ENCODE data around the gene SAA2. TPM values are rescaled to one million over a fixed set of nuclear protein-coding genes. Genes with fewer than 3 reads are reported as not detected.
"Not testable (repeated sequence)": the region's sequence is repeated elsewhere in the genome, so short reads cannot be mapped to it uniquely, and the experiment has no call there.

The SAA2 gene
- total RNA-seq, 4 donors from 2014 or later = 0.34 TPM; not detected in 3

DNA sequence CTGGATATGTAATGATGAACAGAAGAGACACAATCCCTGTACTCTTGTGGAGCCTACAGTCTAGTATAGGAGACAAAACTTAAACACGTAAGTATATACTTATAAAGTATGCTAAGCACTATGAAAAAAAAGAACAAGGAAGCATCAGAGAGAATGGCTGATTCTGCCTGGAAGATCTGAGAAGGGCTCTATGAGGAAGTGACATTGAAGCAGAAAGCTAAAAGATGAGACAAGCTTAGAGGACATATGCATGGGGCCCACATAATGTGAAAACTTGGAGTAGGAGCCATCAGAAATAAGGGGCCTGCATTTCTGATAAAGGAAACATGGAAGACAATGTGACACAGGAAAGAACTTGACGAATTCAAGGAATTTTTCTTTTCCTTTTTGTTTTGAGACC is 34.2 kb upstream of the SAA2 start:
- Histone ChIP-seq H3K4me3 (no peak overlapping the region), H3K36me3 (peaks cover 48 to 90% (median 75%) of the 10 kb centered on the region in 4 donors), H3K27ac (replicated peaks in 1 of 4) (no peak overlapping the region), H3K9me3 (no peaks in the 10 kb centered on the region), H3K27me3 (no peaks in the 10 kb centered on the region), H3K4me1 (no peaks in the 10 kb centered on the region)
- DNase-seq (ENCODE audit: extremely low spot score) = no peak
- WGBS = 91% methylated on average over 2 of the region's 2 CpGs
- intact Hi-C loops (cut with DNase I) = no loop called here
- TF ChIP-seq POLR2A (IDR thresholded peaks at IDR 0.05; ENCODE audit: low read depth) = no peak
- TF ChIP-seq EP300 (IDR thresholded peaks at IDR 0.05) = no peak
- TF ChIP-seq POLR2AphosphoS5 (IDR thresholded peaks at IDR 0.05) = no peak

DNA sequence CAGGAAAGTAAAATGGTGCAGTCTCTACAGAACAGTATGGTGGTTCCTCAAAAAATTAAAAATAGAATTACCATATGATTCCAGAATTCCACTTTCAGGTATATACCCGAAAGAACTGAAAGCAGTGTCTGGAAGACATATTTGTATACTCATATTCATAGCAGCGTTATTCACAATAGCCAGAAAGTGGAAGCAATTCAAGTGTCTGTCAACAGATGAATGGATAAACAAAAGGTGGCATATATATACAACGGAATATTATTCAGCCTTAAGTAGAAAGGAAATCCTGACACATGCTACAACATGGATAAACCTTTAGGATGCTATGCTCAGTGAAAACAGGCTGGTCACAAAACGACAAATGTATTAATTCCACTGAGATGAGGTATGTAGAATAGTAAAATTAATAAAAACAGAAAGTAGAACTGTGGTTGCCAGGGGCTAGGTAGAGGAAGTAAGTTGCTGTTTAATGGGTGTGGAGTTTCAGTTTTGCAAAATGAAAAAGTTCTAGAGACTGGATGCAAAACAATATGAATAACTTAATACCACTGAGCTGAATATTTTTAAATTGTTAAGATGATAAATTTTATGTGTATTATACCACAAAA is 32.1 kb upstream of the SAA2 start:
- Histone ChIP-seq H3K27me3 (no peaks in the 10 kb centered on the region), H3K9me3 (no peaks in the 10 kb centered on the region), H3K4me1 (no peaks in the 10 kb centered on the region), H3K36me3 (peaks cover 28 to 69% (median 58%) of the 10 kb centered on the region in 4 donors), H3K4me3 (no peak overlapping the region), H3K27ac (replicated peaks in 1 of 4) (no peak overlapping the region)
- intact Hi-C loops (cut with DNase I) = no loop called here
- 72% methylated on average over 4 of the region's 4 CpGs for WGBS
- TF ChIP-seq, protein P1, sequence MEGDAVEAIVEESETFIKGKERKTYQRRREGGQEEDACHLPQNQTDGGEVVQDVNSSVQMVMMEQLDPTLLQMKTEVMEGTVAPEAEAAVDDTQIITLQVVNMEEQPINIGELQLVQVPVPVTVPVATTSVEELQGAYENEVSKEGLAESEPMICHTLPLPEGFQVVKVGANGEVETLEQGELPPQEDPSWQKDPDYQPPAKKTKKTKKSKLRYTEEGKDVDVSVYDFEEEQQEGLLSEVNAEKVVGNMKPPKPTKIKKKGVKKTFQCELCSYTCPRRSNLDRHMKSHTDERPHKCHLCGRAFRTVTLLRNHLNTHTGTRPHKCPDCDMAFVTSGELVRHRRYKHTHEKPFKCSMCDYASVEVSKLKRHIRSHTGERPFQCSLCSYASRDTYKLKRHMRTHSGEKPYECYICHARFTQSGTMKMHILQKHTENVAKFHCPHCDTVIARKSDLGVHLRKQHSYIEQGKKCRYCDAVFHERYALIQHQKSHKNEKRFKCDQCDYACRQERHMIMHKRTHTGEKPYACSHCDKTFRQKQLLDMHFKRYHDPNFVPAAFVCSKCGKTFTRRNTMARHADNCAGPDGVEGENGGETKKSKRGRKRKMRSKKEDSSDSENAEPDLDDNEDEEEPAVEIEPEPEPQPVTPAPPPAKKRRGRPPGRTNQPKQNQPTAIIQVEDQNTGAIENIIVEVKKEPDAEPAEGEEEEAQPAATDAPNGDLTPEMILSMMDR (IDR thresholded peaks at IDR 0.05) = no peak
- TF ChIP-seq POLR2A (IDR thresholded peaks at IDR 0.05; ENCODE audit: low read depth) = no peak
- no peak for TF ChIP-seq POLR2AphosphoS5 (IDR thresholded peaks at IDR 0.05)
- no peak for TF ChIP-seq EP300 (IDR thresholded peaks at IDR 0.05)
- DNase-seq (ENCODE audit: extremely low spot score) = no peak

DNA sequence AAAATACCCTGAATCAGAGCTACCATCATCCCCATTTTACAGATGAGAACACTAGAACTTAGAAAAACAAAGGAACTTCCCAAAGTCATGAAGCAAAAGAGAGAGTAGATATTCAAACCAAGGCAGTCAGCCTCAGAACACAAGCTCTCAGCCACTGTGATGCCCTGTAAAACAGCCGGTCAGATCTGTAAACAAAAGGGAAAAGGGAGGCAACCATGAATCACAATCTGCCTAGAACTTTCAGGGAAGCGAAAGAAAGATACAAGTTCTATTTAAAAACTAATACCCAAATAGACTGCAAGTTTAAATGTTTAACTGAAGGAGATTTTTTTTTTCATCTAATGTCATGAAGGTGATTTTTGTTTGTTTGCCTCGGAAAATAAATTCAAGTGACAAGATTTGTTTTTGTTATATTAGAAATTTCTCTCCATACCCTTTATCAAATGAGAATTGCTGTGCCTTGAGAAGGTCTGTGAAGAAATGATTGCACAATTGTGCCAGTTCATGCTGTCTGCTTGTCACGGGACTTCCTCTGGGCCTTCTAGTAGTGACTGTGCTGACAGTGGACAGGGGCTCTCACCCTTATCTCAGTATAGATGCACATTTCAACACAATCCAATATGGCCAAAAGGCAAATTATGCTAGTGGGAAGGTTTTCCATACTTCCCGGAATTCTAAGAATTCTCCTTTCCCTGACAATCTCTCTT is 29.2 kb upstream of the SAA2 start:
- H3K9me3 ChIP-seq = no peaks in the 10 kb centered on the region
- 79% methylated on average over 5 of the region's 5 CpGs for WGBS
- H3K4me3 ChIP-seq = no peak overlapping the region
- no peaks in the 10 kb centered on the region for H3K27me3 ChIP-seq
- H3K36me3 ChIP-seq = peaks cover 17 to 45% (median 38%) of the 10 kb centered on the region in 4 donors
- no peaks in the 10 kb centered on the region for H3K4me1 ChIP-seq
- TF ChIP-seq POLR2AphosphoS5 (IDR thresholded peaks at IDR 0.05) (no peak), EP300 (IDR thresholded peaks at IDR 0.05) (no peak), POLR2A (IDR thresholded peaks at IDR 0.05; ENCODE audit: low read depth) (no peak)
- TF ChIP-seq, protein P1 (IDR thresholded peaks at IDR 0.05) = no peak
- intact Hi-C loops (cut with DNase I) = no loop called here
- no peak for DNase-seq (ENCODE audit: extremely low spot score)
- no peak overlapping the region for H3K27ac ChIP-seq (replicated peaks in 1 of 4)

DNA sequence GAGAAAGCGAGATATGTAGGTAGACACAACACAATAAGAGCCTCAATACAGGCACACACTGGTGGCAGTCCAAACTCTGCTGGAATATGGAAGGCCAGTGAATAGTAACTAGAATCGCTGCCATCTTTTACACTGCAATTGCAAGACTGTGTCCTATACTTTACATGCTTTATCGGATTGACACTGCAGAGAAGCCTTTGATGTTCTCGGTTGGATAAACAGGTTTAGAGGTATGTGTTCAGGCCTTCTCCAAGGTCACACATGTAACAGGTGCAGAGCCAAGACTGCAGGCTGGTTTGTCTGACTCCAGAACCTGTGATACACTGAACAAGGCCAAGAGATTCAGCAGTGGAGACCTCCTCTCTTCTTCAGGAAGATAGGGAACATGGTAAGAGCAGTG is 22.7 kb upstream of the SAA2 start:
- 87% methylated on average over 4 of the region's 4 CpGs for WGBS
- Histone ChIP-seq H3K27ac (replicated peaks in 1 of 4) (no peak overlapping the region), H3K36me3 (peaks cover 0 to 7% (median 3%) of the 10 kb centered on the region in 4 donors), H3K9me3 (no peaks in the 10 kb centered on the region), H3K4me3 (no peak overlapping the region), H3K4me1 (no peaks in the 10 kb centered on the region), H3K27me3 (no peaks in the 10 kb centered on the region)
- TF ChIP-seq POLR2AphosphoS5 (IDR thresholded peaks at IDR 0.05) (no peak), POLR2A (IDR thresholded peaks at IDR 0.05; ENCODE audit: low read depth) (no peak), EP300 (IDR thresholded peaks at IDR 0.05) (no peak)
- TF ChIP-seq, protein P1 (IDR thresholded peaks at IDR 0.05) = no peak
- intact Hi-C loops (cut with DNase I) = no loop called here
- no peak for DNase-seq (ENCODE audit: extremely low spot score)

DNA sequence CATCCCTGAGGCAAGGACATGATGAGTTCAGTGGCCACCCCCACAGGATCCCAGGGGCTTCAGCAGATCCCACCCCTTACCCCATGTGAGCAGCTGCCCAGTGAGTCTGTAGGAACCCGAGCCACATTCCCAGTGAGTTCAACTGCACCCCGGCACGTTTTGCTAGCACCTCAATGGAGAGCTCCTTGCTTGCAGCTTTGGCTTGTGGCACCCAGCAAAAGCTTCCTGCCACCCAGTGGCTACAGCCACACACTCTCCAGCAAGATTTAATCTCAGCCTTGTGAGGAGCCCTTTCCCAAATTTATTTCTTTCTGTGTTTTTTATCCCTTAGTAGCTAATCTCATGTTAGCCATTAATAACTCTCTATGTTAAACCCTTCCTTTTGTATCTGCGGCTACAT is 21.6 kb upstream of the SAA2 start:
- intact Hi-C loops (cut with DNase I) = no loop called here
- Histone ChIP-seq H3K27me3 (no peaks in the 10 kb centered on the region), H3K27ac (replicated peaks in 1 of 4) (no peak overlapping the region), H3K4me1 (no peaks in the 10 kb centered on the region), H3K36me3 (peaks cover 0 to 5% (median 2%) of the 10 kb centered on the region in 4 donors), H3K9me3 (no peaks in the 10 kb centered on the region), H3K4me3 (no peak overlapping the region)
- DNase-seq (ENCODE audit: extremely low spot score) = no peak
- 77% methylated on average over 4 of the region's 4 CpGs for WGBS
- TF ChIP-seq POLR2A (IDR thresholded peaks at IDR 0.05; ENCODE audit: low read depth) = no peak
- TF ChIP-seq, protein P1 (IDR thresholded peaks at IDR 0.05) = no peak

DNA sequence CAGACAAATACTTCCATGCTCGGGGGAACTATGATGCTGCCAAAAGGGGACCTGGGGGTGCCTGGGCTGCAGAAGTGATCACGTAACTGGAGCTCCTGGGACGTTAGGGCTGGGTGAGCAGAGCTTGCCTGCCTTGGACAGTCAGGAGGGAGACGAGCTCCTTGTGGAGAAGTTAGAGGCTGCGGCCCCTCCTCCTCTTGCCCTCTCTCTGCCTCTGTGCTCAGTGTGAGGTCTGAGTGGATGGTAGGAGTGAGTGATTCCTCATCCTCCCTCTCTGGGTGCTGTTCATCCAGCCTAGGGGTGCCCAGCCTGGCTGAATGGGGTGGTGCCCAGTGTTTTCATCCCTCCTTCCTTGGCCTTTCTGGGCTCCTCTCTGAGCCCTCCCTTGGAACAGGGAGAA is 20.8 kb upstream of the SAA2 start:
- H3K9me3 ChIP-seq; H3K27me3 ChIP-seq; H3K36me3 ChIP-seq; DNase-seq (ENCODE audit: extremely low spot score); H3K4me3 ChIP-seq; H3K27ac ChIP-seq (replicated peaks in 1 of 4); H3K4me1 ChIP-seq; intact Hi-C loops (cut with DNase I): not testable (repeated sequence)
- WGBS = no CpG with 5 or more reads among the region's 5 CpGs

DNA sequence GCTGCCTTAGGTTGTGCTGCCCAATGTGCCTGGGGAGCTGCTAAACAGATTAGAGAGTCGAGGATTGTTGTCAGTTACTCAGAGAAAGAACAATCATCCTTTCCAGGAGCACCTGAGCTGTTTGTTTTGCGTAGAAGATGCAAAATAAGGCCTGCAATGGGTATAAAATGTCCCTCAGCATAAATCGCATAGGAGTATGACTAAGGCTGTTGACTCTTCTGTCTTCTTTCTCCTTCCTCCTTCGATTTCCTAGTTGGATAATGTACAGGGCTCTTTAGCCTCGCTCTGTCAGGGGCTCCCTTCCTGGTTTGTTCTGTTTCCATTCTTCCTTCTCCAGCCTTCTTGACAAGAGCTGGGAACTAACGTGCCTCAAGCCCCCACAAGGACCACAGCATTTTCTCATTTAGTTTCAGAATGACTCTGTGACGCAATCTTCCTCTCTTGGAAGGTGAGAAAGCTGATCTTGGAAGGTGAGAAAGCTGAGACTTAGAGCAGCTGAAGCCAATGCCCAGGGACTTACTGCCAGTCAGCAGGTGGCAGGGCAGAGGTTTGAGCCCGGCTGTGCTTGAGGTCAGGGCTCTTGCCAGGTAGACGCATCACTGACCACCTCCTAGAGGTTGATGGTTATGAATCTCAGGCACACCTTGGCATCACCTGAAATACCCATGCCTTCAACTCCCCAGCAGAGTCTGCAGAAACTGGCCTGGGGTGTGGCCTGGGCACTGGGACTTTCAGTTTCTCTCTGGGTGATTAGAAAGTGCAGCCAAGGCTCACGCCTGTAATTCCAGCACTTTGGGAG is 19.1 kb upstream of the SAA2 start:
- DNase-seq (ENCODE audit: extremely low spot score); H3K27ac ChIP-seq (replicated peaks in 1 of 4); H3K27me3 ChIP-seq; H3K4me1 ChIP-seq; intact Hi-C loops (cut with DNase I); H3K36me3 ChIP-seq; H3K9me3 ChIP-seq; H3K4me3 ChIP-seq: not testable (repeated sequence)
- 60% methylated on average over 1 of the region's 10 CpGs for WGBS

All from esophagus muscularis mucosa (tissue), 4 donors.